ENCODE results near the gene MPP3. TPM values are rescaled to one million over a fixed set of nuclear protein-coding genes. Genes with fewer than 3 reads are reported as not detected.
A peak's percentile ranks its signal among the peaks of the same experiment; 100 is the strongest.

MPP3 gene
- total RNA-seq, 1 experiment from 2014 or later = 11.3 TPM

- Histone ChIP-seq H3K27ac (no peak overlapping the region), H3K9me3 (replicated peaks) (peaks cover 9% of the 10 kb centered on the region), H3K4me3 (no peak overlapping the region), H3K4me1 (peaks cover 9% of the 10 kb centered on the region), H3K27me3 (no peaks in the 10 kb centered on the region), H3K36me3 (no peaks in the 10 kb centered on the region)
- DNase-seq = no peak
Observed at GRCh38 chr17:43789482-43789881, 43.5 kb downstream of the MPP3 start.

- H3K4me3 ChIP-seq = no peak overlapping the region
- H3K9me3 ChIP-seq (replicated peaks) = peaks cover 15% of the 10 kb centered on the region
- H3K36me3 ChIP-seq = no peaks in the 10 kb centered on the region
- DNase-seq = no peak
- no peak overlapping the region for H3K27ac ChIP-seq
- H3K4me1 ChIP-seq = peaks cover 9% of the 10 kb centered on the region
- H3K27me3 ChIP-seq = no peaks in the 10 kb centered on the region
Observed at GRCh38 chr17:43788540-43788939, 44.4 kb downstream of the MPP3 start.

- no peaks in the 10 kb centered on the region for H3K27me3 ChIP-seq
- H3K27ac ChIP-seq = no peak overlapping the region
- H3K36me3 ChIP-seq = no peaks in the 10 kb centered on the region
- H3K4me1 ChIP-seq = peaks cover 9% of the 10 kb centered on the region
- H3K9me3 ChIP-seq (replicated peaks) = peaks cover 12% of the 10 kb centered on the region
- no peak for DNase-seq
- H3K4me3 ChIP-seq = no peak overlapping the region
Observed at GRCh38 chr17:43787728-43788127, 45.2 kb downstream of the MPP3 start.

GRCh38 chr17:43784628-43785101, 48.3 kb downstream of the MPP3 start:
- Histone ChIP-seq H3K9me3 (replicated peaks) (peaks cover 11% of the 10 kb centered on the region), H3K36me3 (no peaks in the 10 kb centered on the region), H3K4me1 (0 out of 2 replicates have a peak, but pooled peaks cover under 1% of the 10 kb centered on the region), H3K4me3 (no peak overlapping the region), H3K27ac (no peak overlapping the region), H3K27me3 (no peaks in the 10 kb centered on the region)
- no peak for DNase-seq

- H3K27me3 ChIP-seq = no peaks in the 10 kb centered on the region
- no peak overlapping the region for H3K27ac ChIP-seq
- no peak overlapping the region for H3K4me3 ChIP-seq
- H3K9me3 ChIP-seq (replicated peaks) = peaks cover 8% of the 10 kb centered on the region; the same call in 1 of the 2 replicates
- H3K4me1 ChIP-seq = 0 out of 2 replicates have a peak, but pooled peaks cover 2% of the 10 kb centered on the region
- H3K36me3 ChIP-seq = no peaks in the 10 kb centered on the region
- no peak for DNase-seq
Observed at GRCh38 chr17:43784068-43784467, 48.9 kb downstream of the MPP3 start.

- H3K27me3 ChIP-seq = no peaks in the 10 kb centered on the region
- no peak overlapping the region for H3K4me3 ChIP-seq
- no peak for DNase-seq
- 0 out of 2 replicates have a peak, but pooled peaks cover 2% of the 10 kb centered on the region for H3K4me1 ChIP-seq
- H3K9me3 ChIP-seq (replicated peaks) = peaks cover 8% of the 10 kb centered on the region; the same call in 1 of the 2 replicates
- H3K27ac ChIP-seq = no peak overlapping the region
- H3K36me3 ChIP-seq = no peaks in the 10 kb centered on the region
Observed at GRCh38 chr17:43782913-43783680, 49.8 kb downstream of the MPP3 start.

DNA sequence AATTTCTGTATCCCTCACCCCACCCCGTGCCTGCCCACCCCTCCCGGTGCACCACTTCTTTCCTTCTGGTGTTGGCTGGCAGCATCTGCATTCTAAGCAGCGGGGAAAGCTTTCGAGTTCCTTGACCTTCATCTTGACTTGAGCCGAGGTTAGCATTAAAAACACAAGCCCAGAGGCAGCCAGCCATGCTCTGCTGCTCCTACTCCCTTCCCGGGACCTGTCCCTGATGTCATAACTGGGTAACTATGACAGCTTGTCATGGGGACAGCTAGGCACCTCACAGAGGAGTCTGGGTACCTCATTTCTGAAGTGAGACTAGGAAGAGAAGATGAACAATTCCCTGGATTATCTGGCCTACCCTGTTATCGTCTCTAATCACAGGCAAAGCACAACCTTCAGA, 52.8 kb downstream of the MPP3 start, which contains the start of gene CFAP97D1:
TSS of gene CFAP97D1 (plus strand) at position 301 of the 400 bp plus-strand sequence. CDS start at position 329, 28 bp downstream.
- H3K36me3 ChIP-seq = no peaks in the 10 kb centered on the region; the same call in 1 of the 2 replicates
- H3K27ac ChIP-seq = no peak within 1 kb of the TSS

DNA sequence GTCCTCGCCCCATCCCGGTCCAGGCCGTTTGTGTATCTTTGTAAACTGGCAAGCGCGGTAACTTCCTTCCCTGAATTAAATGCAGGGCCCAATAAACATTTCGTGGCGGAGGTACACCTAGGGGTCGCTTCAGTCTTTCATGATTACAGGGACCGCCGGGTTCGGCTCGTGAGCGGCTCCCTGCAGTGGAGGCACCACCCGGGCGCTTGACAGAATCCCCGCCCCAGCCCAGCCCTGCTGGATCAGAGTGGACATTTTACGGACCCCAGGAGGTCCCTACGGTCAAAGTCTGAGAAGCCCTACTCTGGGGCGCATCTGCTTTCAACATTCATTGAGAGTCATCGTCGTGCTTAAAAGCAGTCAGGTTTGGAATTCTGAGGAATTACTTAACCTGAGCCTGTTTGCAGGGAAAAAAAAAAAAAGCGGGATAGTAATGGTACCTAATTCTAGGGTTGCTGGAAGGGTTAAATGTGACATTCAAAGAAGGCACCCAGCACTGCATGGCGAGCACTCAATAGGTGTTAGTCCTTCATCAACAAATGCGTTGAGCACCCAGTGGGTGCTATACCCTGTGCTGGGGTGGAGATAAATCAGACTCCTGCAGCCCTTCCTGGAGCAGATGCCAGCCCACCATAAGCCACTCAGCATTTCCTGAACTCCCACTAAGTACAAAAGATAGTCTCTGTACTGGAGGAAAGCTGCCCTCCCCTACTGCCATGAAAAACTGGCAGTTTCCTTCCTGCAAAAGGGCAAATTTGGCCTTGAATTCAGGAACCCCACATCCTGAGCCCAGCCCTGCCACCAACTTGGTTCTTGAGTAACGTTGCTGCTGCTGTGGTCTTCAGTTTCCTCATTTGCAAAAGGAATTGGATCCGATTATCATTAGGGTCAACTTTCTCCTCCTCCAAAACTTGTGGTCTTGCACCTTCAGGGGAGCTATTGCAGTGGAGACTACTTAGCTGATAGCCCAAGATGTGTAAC, 53.5 kb downstream of the MPP3 start:
- no peak overlapping the region for H3K27ac ChIP-seq
- H3K4me3 ChIP-seq = peak overlapping the region; percentile 93
- H3K27me3 ChIP-seq = no peaks in the 10 kb centered on the region
- H3K4me1 ChIP-seq = 0 out of 2 replicates have a peak, but pooled peaks cover 5% of the 10 kb centered on the region
- H3K9me3 ChIP-seq (replicated peaks) = peaks cover 8% of the 10 kb centered on the region; the same call in 1 of the 2 replicates
- DNase-seq = peak; percentile 27 to 55
- peaks cover 5% of the 10 kb centered on the region for H3K36me3 ChIP-seq

More for the DNA sequence above, 52.8 kb downstream of the MPP3 start, which contains the start of gene CFAP97D1:
- Histone ChIP-seq H3K4me1 (0 out of 2 replicates have a peak, but pooled peaks cover 5% of the 10 kb centered on the region), H3K27me3 (no peaks in the 10 kb centered on the region), H3K4me3 (peak within 1 kb of the TSS; percentile 93), H3K9me3 (replicated peaks) (peaks cover 8% of the 10 kb centered on the region; the same call in 1 of the 2 replicates)
- no peak for DNase-seq

GRCh38 chr17:43778337-43779144, 54.4 kb downstream of the MPP3 start, which contains the start of gene DUSP3:
Gene DUSP3, minus strand, starts transcription at chr17:43778977. Its CDS starts 53 bp downstream, at chr17:43778924.
- Histone ChIP-seq H3K4me3 (peak within 1 kb of the TSS; percentile 93), H3K27me3 (no peaks in the 10 kb centered on the region), H3K9me3 (replicated peaks) (peaks cover 1% of the 10 kb centered on the region; the same call in 1 of the 2 replicates), H3K36me3 (peaks cover 8% of the 10 kb centered on the region), H3K27ac (peak within 1 kb of the TSS; percentile 89), H3K4me1 (0 out of 2 replicates have a peak, but pooled peaks cover 5% of the 10 kb centered on the region)
- peak; percentile 90 to 94 for DNase-seq

GRCh38 chr17:43774304-43775250, 58.4 kb downstream of the MPP3 start:
- no peak for DNase-seq
- Histone ChIP-seq H3K27ac (no peak overlapping the region), H3K36me3 (peaks cover 24% of the 10 kb centered on the region), H3K4me3 (no peak overlapping the region), H3K9me3 (replicated peaks) (no peaks in the 10 kb centered on the region), H3K27me3 (no peaks in the 10 kb centered on the region), H3K4me1 (0 out of 2 replicates have a peak, but pooled peaks cover 4% of the 10 kb centered on the region)

DNA sequence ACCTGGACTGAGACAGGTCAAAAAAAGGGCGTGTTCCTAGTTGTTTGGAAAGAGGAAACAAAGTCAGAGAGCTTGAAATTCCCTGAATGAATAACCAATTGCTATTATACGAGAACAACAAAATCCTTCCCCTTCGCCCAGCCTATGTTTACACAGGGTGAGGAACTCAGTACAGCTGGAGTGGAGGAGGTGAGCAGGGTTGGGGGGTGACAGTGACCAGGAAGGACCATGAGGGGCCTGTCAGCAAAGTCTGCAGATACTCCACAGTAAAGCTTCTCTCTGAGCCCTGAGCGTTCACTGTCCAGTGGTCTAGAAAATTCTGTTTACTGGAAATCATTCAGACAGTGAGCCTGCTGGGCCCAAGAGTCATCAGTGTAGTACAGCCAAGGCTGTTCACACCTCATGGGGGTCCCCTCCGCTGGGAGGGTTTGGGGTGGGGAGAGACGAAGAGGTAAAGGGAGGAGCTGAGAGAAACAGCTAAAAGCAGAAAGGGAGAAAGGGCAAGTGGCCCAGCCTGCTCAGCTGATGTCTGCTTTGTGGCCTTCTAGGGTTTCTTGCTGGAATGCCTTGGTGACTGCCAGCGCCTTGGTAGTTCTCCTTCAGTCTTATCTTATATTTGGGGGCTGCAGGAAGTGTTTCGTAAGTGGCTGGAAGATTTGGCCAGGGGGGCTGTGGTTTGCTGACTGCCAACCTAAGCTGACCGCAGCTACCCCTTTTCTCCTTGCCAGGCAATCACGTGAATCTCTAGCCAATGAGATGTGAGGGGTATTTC, 59.9 kb downstream of the MPP3 start:
- DNase-seq = no peak
- Histone ChIP-seq H3K27me3 (no peaks in the 10 kb centered on the region), H3K36me3 (peaks cover 24% of the 10 kb centered on the region), H3K4me1 (0 out of 2 replicates have a peak, but pooled peaks cover 3% of the 10 kb centered on the region), H3K9me3 (replicated peaks) (no peaks in the 10 kb centered on the region), H3K4me3 (no peak overlapping the region), H3K27ac (no peak overlapping the region)

- DNase-seq = no peak
- H3K27ac ChIP-seq = no peak overlapping the region
- H3K27me3 ChIP-seq = no peaks in the 10 kb centered on the region
- H3K9me3 ChIP-seq (replicated peaks) = no peaks in the 10 kb centered on the region
- peaks cover 24% of the 10 kb centered on the region for H3K36me3 ChIP-seq
- no peaks in the 10 kb centered on the region for H3K4me1 ChIP-seq
- H3K4me3 ChIP-seq = no peak overlapping the region
Observed at GRCh38 chr17:43771463-43771862, 61.5 kb downstream of the MPP3 start.

Measured in SJCRH30 (cell line).